PC-3 (cell line): ENCODE data around the gene CCL18. TPM values are rescaled to one million over a fixed set of nuclear protein-coding genes. Genes with fewer than 3 reads are reported as not detected.
"Not testable (repeated sequence)": the region's sequence is repeated elsewhere in the genome, so short reads cannot be mapped to it uniquely, and the experiment has no call there.

Experiments used
- ATAC-seq: fragments of 200-7000 bp; cut with Tn5 transposase; 2 replicates; pipeline ENCODE4 v1.9.1; 2020; ENCODE audit warnings: mild to moderate bottlenecking, moderate library complexity
- BruUV-seq: library from RNA; stranded (reverse); fragments of 400-500 nt; replicated peaks from 2 replicates; lab custom pipeline; 2021; lab: Mats Ljungman, UMichigan
- CTCF ChIA-PET: fragments of 300-600 bp; sonication (Branson Sonifier 250); formaldehyde crosslinking; loops from one replicate; lab custom pipeline; 2022; ENCODE audit warnings: antibody characterized with exemption; lab: Charles Lee
- POLR2A ChIA-PET: fragments of 300-600 bp; sonication (Branson Sonifier 250); formaldehyde crosslinking; loops from one replicate; lab custom pipeline; 2022; ENCODE audit warnings: antibody characterized with exemption; ENCODE audit not compliant: unreplicated experiment; lab: Charles Lee
- DNase-seq: peaks from one replicate; pipeline ENCODE4 v3.0.0-alpha.2; 2015
- H2AFZ ChIP-seq: fragments of 300-600 bp; sonication (generic); 2 replicates; pipeline ENCODE4 v1.6.0; 2016; ENCODE audit warnings: antibody characterized with exemption, low read length
- H3F3A ChIP-seq: fragments of 300-600 bp; sonication (generic); one replicate; pipeline ENCODE4 v1.6.0; 2017; ENCODE audit warnings: antibody characterized with exemption, low read length, control low read depth, mild to moderate bottlenecking; ENCODE audit not compliant: unreplicated experiment
- H3K27ac ChIP-seq: fragments of 300-600 bp; sonication (generic); 2 replicates; pipeline ENCODE4 v1.5.1; 2016; ENCODE audit warnings: mild to moderate bottlenecking, low read length
- H3K27me3 ChIP-seq: fragments of 300-600 bp; sonication (generic); 2 replicates; pipeline ENCODE4 v1.6.1; 2016; ENCODE audit warnings: low read length, mixed read lengths
- H3K36me3 ChIP-seq: fragments of 300-600 bp; sonication (generic); 2 replicates; pipeline ENCODE4 v1.6.1; 2016; ENCODE audit warnings: low read depth, mixed run types, low read length, mixed read lengths
- H3K4me1 ChIP-seq: fragments of 300-600 bp; sonication (generic); 2 replicates; pipeline ENCODE4 v1.5.1; 2016; ENCODE audit warnings: low read length; ENCODE audit not compliant: insufficient read depth
- H3K4me2 ChIP-seq: fragments of 300-600 bp; sonication (generic); 2 replicates; pipeline ENCODE4 v1.6.0; 2016; ENCODE audit warnings: low read length
- H3K4me3 ChIP-seq: fragments of 300-600 bp; sonication (generic); 2 replicates; pipeline ENCODE4 v1.5.1; 2016; ENCODE audit warnings: mild to moderate bottlenecking, low read length, mixed read lengths
- H3K79me2 ChIP-seq: fragments of 300-600 bp; sonication (generic); 2 replicates; pipeline ENCODE4 v1.6.1; 2017; ENCODE audit warnings: low read length, mixed read lengths
- H3K9ac ChIP-seq: fragments of 300-600 bp; sonication (generic); 2 replicates; pipeline ENCODE4 v1.6.0; 2016; ENCODE audit warnings: mild to moderate bottlenecking, low read length
- H3K9me2 ChIP-seq: fragments of 300-600 bp; sonication (generic); replicated peaks from 2 replicates; pipeline ENCODE4 v1.6.1; 2016; ENCODE audit warnings: mixed run types, low read length, mixed read lengths
- H3K9me3 ChIP-seq: fragments of 300-600 bp; sonication (generic); 2 replicates; pipeline ENCODE4 v1.6.1; 2016; ENCODE audit warnings: low read length, mixed read lengths
- H4K20me1 ChIP-seq: fragments of 300-600 bp; sonication (generic); 2 replicates; pipeline ENCODE4 v1.6.1; 2016; ENCODE audit warnings: low read length, mixed read lengths
- CTCF ChIP-seq: fragments of 300-600 bp; sonication (generic); conservative IDR thresholded peaks from 2 replicates; pipeline ENCODE4 v1.5.1; 2017; ENCODE audit warnings: antibody characterized with exemption, low read depth, mild to moderate bottlenecking, low read length
- EZH2 ChIP-seq: fragments of 300-600 bp; sonication (generic); IDR thresholded peaks from one replicate; pipeline ENCODE4 v1.6.1; 2017; ENCODE audit warnings: antibody characterized with exemption, mild to moderate bottlenecking, low read length; ENCODE audit not compliant: unreplicated experiment
- EZH2phosphoT487 ChIP-seq: fragments of 300-600 bp; sonication (generic); IDR thresholded peaks from 2 replicates; pipeline ENCODE4 v1.6.1; 2018; ENCODE audit warnings: mild to moderate bottlenecking, antibody characterized with exemption, low read length, borderline replicate concordance
- intact Hi-C: fragments of 100-400 bp; cut with micrococcal nuclease; formaldehyde crosslinking; loops from 2 replicates; pipeline ENCODE4 v1.9.0; 2023
- total RNA-seq: library from RNA; depleted of rRNA; stranded (reverse); fragments of >200 nt; gene quantifications from 2 replicates; pipeline ENCODE4 v1.2.3, GENCODE V29; 2014

CCL18 gene
- total RNA-seq, 1 experiment from 2014 or later, result not detected

GRCh38 chr17:36105781-36106492 is 41.9 kb downstream of the CCL18 start:
- DNase-seq (no peak), ATAC-seq (no peak)
- H3K4me2 ChIP-seq, result no peak overlapping the region
- no peak overlapping the region for H3K9ac ChIP-seq
- TF ChIP-seq EZH2, result no peak
- TF ChIP-seq CTCF, result no peak
- H3K9me2 ChIP-seq, result no peaks in the 10 kb centered on the region
- no peak overlapping the region for H3K4me3 ChIP-seq
- H3K27ac ChIP-seq, result no peak overlapping the region
- intact Hi-C loops, result no loop called here
- ChIA-PET POLR2A (no interaction called here), CTCF (no interaction called here)
- H3K36me3 ChIP-seq, result no peaks in the 10 kb centered on the region
- peaks cover 4% of the 10 kb centered on the region; the same call in 1 of the 2 replicates for H3K27me3 ChIP-seq
- H3K79me2 ChIP-seq, result no peaks in the 10 kb centered on the region
- no peaks in the 10 kb centered on the region for H4K20me1 ChIP-seq
- H3K4me1 ChIP-seq, result no peaks in the 10 kb centered on the region
- H3F3A ChIP-seq, result no peaks in the 10 kb centered on the region
- no peak overlapping the region for H2AFZ ChIP-seq
- BruUV-seq, result no TSS peak
- no peaks in the 10 kb centered on the region for H3K9me3 ChIP-seq

DNA sequence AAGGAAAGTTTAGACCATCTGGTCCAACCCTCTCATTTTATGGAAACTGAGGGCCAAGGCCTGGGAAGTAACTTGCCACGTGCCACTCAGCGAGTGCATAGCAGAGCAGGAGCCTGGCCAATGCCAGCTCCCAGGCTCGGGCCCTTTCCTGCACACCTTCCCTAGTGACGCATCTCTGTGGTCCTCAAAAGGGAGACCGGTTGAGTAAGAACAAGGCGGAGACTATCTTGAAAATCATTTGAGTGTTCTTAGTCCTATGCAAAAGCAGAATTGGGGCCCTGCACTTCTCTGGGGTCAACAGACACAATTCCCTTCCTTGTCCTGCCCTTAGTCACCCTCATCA is 42.4 kb downstream of the CCL18 start:
- Histone ChIP-seq H3K9me2 (no peaks in the 10 kb centered on the region), H3K4me3 (no peak overlapping the region), H3K36me3 (no peaks in the 10 kb centered on the region), H3F3A (no peaks in the 10 kb centered on the region), H3K27ac (no peak overlapping the region), H3K4me2 (no peak overlapping the region), H2AFZ (no peak overlapping the region), H3K9me3 (no peaks in the 10 kb centered on the region), H4K20me1 (no peaks in the 10 kb centered on the region), H3K9ac (no peak overlapping the region), H3K4me1 (no peaks in the 10 kb centered on the region), H3K27me3 (peaks cover 4% of the 10 kb centered on the region; the same call in 1 of the 2 replicates), H3K79me2 (no peaks in the 10 kb centered on the region)
- CTCF ChIA-PET, result no interaction called here
- intact Hi-C loops, result no loop called here
- TF ChIP-seq EZH2phosphoT487 (no peak), EZH2 (no peak), CTCF (no peak)
- no peak for ATAC-seq
- DNase-seq, result no peak
- BruUV-seq, result no TSS peak
- POLR2A ChIA-PET, result no interaction called here

DNA sequence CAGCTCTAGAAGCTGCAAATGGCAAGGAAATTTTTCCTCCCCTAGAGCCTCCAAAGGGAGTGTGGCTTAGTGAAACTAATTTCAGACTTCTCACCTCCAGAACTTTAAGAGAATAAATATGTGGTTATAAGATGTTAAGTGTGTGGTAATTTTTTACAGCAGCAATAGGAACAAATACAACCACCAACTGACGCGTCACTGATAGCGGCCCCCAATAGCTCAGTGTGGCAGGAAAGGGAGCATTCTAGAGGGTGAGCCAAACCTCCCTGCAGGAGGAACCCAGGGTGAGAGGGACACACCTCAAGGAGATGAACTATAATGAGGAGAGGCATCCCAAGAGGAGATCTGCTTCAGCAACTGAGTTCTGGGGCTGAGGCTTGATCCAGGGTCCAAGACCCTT is 43.6 kb downstream of the CCL18 start:
- no peaks in the 10 kb centered on the region for H3F3A ChIP-seq
- no peak for TF ChIP-seq CTCF
- TF ChIP-seq EZH2, result no peak
- no peak for TF ChIP-seq EZH2phosphoT487
- no peaks in the 10 kb centered on the region for H4K20me1 ChIP-seq
- DNase-seq (no peak), ATAC-seq (no peak)
- ChIA-PET CTCF (no interaction called here), POLR2A (no interaction called here)
- H3K4me3 ChIP-seq, result no peak overlapping the region
- H3K4me2 ChIP-seq, result no peak overlapping the region
- no peaks in the 10 kb centered on the region for H3K4me1 ChIP-seq
- peaks cover 4% of the 10 kb centered on the region; the same call in 1 of the 2 replicates for H3K27me3 ChIP-seq
- no peaks in the 10 kb centered on the region for H3K9me3 ChIP-seq
- no peak overlapping the region for H3K27ac ChIP-seq
- intact Hi-C loops, result no loop called here
- H3K36me3 ChIP-seq, result no peaks in the 10 kb centered on the region
- H3K79me2 ChIP-seq, result no peaks in the 10 kb centered on the region
- BruUV-seq, result no TSS peak
- no peaks in the 10 kb centered on the region for H3K9me2 ChIP-seq
- H2AFZ ChIP-seq, result no peak overlapping the region
- no peak overlapping the region for H3K9ac ChIP-seq

DNA sequence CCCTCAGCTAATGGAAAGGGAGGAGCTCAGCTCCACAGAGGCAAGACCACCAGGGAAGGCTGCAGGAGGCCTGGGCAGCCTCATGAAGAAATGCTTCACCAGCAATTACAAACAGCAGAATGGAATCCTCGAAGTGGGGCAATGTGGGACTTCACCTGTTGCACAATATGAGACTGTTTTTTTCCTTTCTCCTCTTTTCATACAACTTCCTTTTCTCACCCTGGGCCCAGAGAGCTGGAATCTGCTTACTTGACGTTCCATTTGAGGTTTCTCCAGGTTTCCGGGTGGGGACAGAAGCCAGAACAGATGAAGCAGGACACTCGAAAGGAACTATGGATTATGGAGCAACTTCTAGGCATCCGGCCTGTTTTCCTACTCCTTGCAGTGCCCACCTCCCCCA is 44.2 kb downstream of the CCL18 start:
- H3K4me1 ChIP-seq, H3K9me3 ChIP-seq, H3K4me3 ChIP-seq, CTCF ChIA-PET, H3F3A ChIP-seq, H3K27me3 ChIP-seq, H3K27ac ChIP-seq, H3K36me3 ChIP-seq, POLR2A ChIA-PET, H2AFZ ChIP-seq, H3K9ac ChIP-seq, H4K20me1 ChIP-seq, H3K79me2 ChIP-seq, BruUV-seq, DNase-seq, H3K9me2 ChIP-seq, intact Hi-C loops, H3K4me2 ChIP-seq, ATAC-seq: not testable (repeated sequence)
